Adipocyte (in vitro differentiated cells): ENCODE measurements around the gene LBH.

Source experiments
- DNase-seq: peaks from one replicate; pipeline ENCODE4 v3.0.0-alpha.2; 2015; ENCODE audit warnings: low read depth
- H3K27me3 ChIP-seq: replicated peaks from 2 replicates; pipeline ENCODE4 v1.7.0; 2013; ENCODE audit warnings: mild to moderate bottlenecking, low read length, moderate library complexity; ENCODE audit not compliant: control insufficient read depth, insufficient read depth
- H3K36me3 ChIP-seq: 2 replicates; pipeline ENCODE4 v1.7.0; 2013; ENCODE audit warnings: low read length, mild to moderate bottlenecking, moderate library complexity; ENCODE audit not compliant: control insufficient read depth, insufficient read depth, severe bottlenecking
- H3K4me1 ChIP-seq: 2 replicates; pipeline ENCODE4 v1.7.0; 2013; ENCODE audit warnings: mild to moderate bottlenecking, low read length, moderate library complexity; ENCODE audit not compliant: control insufficient read depth, insufficient read depth
- H3K4me3 ChIP-seq: 2 replicates; pipeline ENCODE4 v1.7.0; 2013; ENCODE audit warnings: mild to moderate bottlenecking, low read length, moderate library complexity
- H3K9ac ChIP-seq: 2 replicates; pipeline ENCODE4 v1.7.0; 2013; ENCODE audit warnings: mild to moderate bottlenecking, low read length, moderate library complexity
- H3K9me3 ChIP-seq: 2 replicates; pipeline ENCODE4 v1.7.0; 2013; ENCODE audit warnings: mild to moderate bottlenecking, low read length, moderate library complexity; ENCODE audit not compliant: control insufficient read depth

Gene LBH

GRCh38 chr2:30226144-30227032 lies 4.9 kb upstream of the LBH start:
- DNase-seq = peak; percentile 28
- Histone ChIP-seq H3K9me3 (no peaks in the 10 kb centered on the region), H3K9ac (peak overlapping the region; percentile 56), H3K4me3 (no peak overlapping the region), H3K4me1 (peaks cover 19% of the 10 kb centered on the region), H3K27me3 (peaks cover 12% of the 10 kb centered on the region), H3K36me3 (no peaks in the 10 kb centered on the region)

- Histone ChIP-seq H3K4me1 (peaks cover 30% of the 10 kb centered on the region), H3K36me3 (peaks cover 2% of the 10 kb centered on the region), H3K4me3 (no peak overlapping the region), H3K27me3 (no peaks in the 10 kb centered on the region), H3K9ac (no peak overlapping the region), H3K9me3 (no peaks in the 10 kb centered on the region)
- DNase-seq = no peak
Observed at GRCh38 chr2:30229596-30229995, 1.7 kb upstream of the LBH start.

- H3K27me3 ChIP-seq = no peaks in the 10 kb centered on the region
- peaks cover 11% of the 10 kb centered on the region for H3K36me3 ChIP-seq
- H3K4me3 ChIP-seq = peak overlapping the region; percentile 84
- peak overlapping the region; percentile 92 for H3K9ac ChIP-seq
- H3K4me1 ChIP-seq = peaks cover 25% of the 10 kb centered on the region
- H3K9me3 ChIP-seq = no peaks in the 10 kb centered on the region
- peak; percentile 58 for DNase-seq
Observed at GRCh38 chr2:30230497-30231211, 680 bp upstream of the LBH start.

- Histone ChIP-seq H3K4me3 (peak overlapping the region; percentile 84), H3K9me3 (peaks cover 5% of the 10 kb centered on the region), H3K27me3 (no peaks in the 10 kb centered on the region), H3K9ac (peak overlapping the region; percentile 92), H3K4me1 (peaks cover 14% of the 10 kb centered on the region), H3K36me3 (peaks cover 24% of the 10 kb centered on the region)
- peak; percentile 67 for DNase-seq
Observed at GRCh38 chr2:30231996-30232800, 864 bp downstream of the LBH start.

GRCh38 chr2:30232801-30233130 lies 1.4 kb downstream of the LBH start:
- H3K4me1 ChIP-seq = peaks cover 20% of the 10 kb centered on the region
- no peak for DNase-seq
- H3K36me3 ChIP-seq = peaks cover 27% of the 10 kb centered on the region
- H3K4me3 ChIP-seq = peak overlapping the region; percentile 84
- peaks cover 5% of the 10 kb centered on the region for H3K9me3 ChIP-seq
- H3K9ac ChIP-seq = peak overlapping the region; percentile 92
- no peaks in the 10 kb centered on the region for H3K27me3 ChIP-seq

GRCh38 chr2:30233271-30234009 lies 2.1 kb downstream of the LBH start:
- Histone ChIP-seq H3K4me1 (peaks cover 26% of the 10 kb centered on the region), H3K9me3 (peaks cover 5% of the 10 kb centered on the region), H3K27me3 (no peaks in the 10 kb centered on the region), H3K4me3 (peak overlapping the region; percentile 84), H3K36me3 (peaks cover 27% of the 10 kb centered on the region), H3K9ac (peak overlapping the region; percentile 92)
- peak; percentile 39 for DNase-seq

- Histone ChIP-seq H3K4me3 (peak overlapping the region; percentile 84), H3K9me3 (peaks cover 5% of the 10 kb centered on the region), H3K27me3 (no peaks in the 10 kb centered on the region), H3K36me3 (peaks cover 27% of the 10 kb centered on the region), H3K4me1 (peaks cover 30% of the 10 kb centered on the region), H3K9ac (peak overlapping the region; percentile 92)
- peak; percentile 84 for DNase-seq
Observed at GRCh38 chr2:30234180-30234971, 3.0 kb downstream of the LBH start.

GRCh38 chr2:30235008-30235655 lies 3.8 kb downstream of the LBH start:
- peaks cover 27% of the 10 kb centered on the region for H3K36me3 ChIP-seq
- no peak overlapping the region for H3K9ac ChIP-seq
- H3K4me3 ChIP-seq = peak overlapping the region; percentile 84

GRCh38 chr2:30235859-30236535 lies 4.7 kb downstream of the LBH start:
- Histone ChIP-seq H3K9me3 (peaks cover 5% of the 10 kb centered on the region), H3K36me3 (peaks cover 27% of the 10 kb centered on the region), H3K27me3 (no peaks in the 10 kb centered on the region), H3K4me1 (peaks cover 41% of the 10 kb centered on the region), H3K4me3 (no peak overlapping the region), H3K9ac (no peak overlapping the region)
- DNase-seq = no peak

More at GRCh38 chr2:30235008-30235655, 3.8 kb downstream of the LBH start:
- no peak for DNase-seq
- Histone ChIP-seq H3K9me3 (peaks cover 5% of the 10 kb centered on the region), H3K4me1 (peaks cover 36% of the 10 kb centered on the region), H3K27me3 (no peaks in the 10 kb centered on the region)
